Thyroid gland (tissue), 4 donors: ENCODE results near the gene MR1. TPM values are rescaled to one million over a fixed set of nuclear protein-coding genes. Genes with fewer than 3 reads are reported as not detected.
A peak's percentile ranks its signal among the peaks of the same experiment; 100 is the strongest.

Experiments
- DNase-seq, 2 donors: peaks; one replicate each; pipeline ENCODE4 v3.0.0-alpha.2; 2019
- H3K27ac ChIP-seq, 3 donors: fragments of 200-600 bp; sonication (generic); 1 replicate in 2 of 3; 2 replicates in 1 of 3; pipeline ENCODE4 v1.5.1; 2016 to 2019; ENCODE audit warnings: mild to moderate bottlenecking in 1 of 3, moderate library complexity in 1 of 3
- H3K27me3 ChIP-seq: fragments of 200-600 bp; sonication (generic); one replicate; pipeline ENCODE4 v1.5.1; 2019
- H3K36me3 ChIP-seq, 2 donors: fragments of 200-600 bp; sonication (generic); one replicate each; pipeline ENCODE4 v1.5.1; 2016 to 2019
- H3K4me1 ChIP-seq, 2 donors: fragments of 200-600 bp; sonication (generic); one replicate each; pipeline ENCODE4 v1.5.1; 2017 to 2019
- H3K4me3 ChIP-seq, 3 donors: fragments of 200-600 bp; sonication (generic); replicated peaks in 1 of 3; 1 replicate in 2 of 3; 2 replicates in 1 of 3; pipeline ENCODE4 v1.5.1; 2016; ENCODE audit warnings: mild to moderate bottlenecking in 1 of 3
- H3K9me3 ChIP-seq: fragments of 200-600 bp; sonication (generic); one replicate; pipeline ENCODE4 v1.5.1; 2017
- CTCF ChIP-seq, 6 experiments: fragments of 200-600 bp in 3 of 6; fragments of 450-650 bp in 3 of 6; sonication (generic) in 3 of 6; IDR thresholded peaks; one replicate each; pipeline ENCODE4 v1.5.1; 2016 to 2019; ENCODE audit warnings: antibody characterized with exemption in 6 of 6, mild to moderate bottlenecking in 2 of 6, inconsistent platforms in 1 of 6, moderate library complexity in 1 of 6
- POLR2A ChIP-seq, 2 donors: fragments of 450-650 bp; IDR thresholded peaks; one replicate each; pipeline ENCODE4 v1.6.1; 2017; ENCODE audit warnings: antibody characterized with exemption in 2 of 2, mild to moderate bottlenecking in 2 of 2, moderate library complexity in 1 of 2
- WGBS, 2 donors: methylation state at CpG; one replicate each; pipeline ENCODE4 v1.1.5; 2017; 5-methylcytosine and 5-hydroxymethylcytosine counted together
- intact Hi-C: fragments of 100-400 bp; cut with DNase I; formaldehyde crosslinking; loops from one replicate; pipeline ENCODE4 v1.15.1; 2023
- total RNA-seq, 4 donors: library from RNA; depleted of rRNA; stranded (reverse); fragments of >200 nt; gene quantifications; one replicate each; pipeline ENCODE4 v1.2.3, GENCODE V29; 2016

The MR1 gene
- total RNA-seq, 4 donors from 2014 or later = 21.9 to 32.2 (median 25.2) TPM

- no peaks in the 10 kb centered on the region for H3K9me3 ChIP-seq
- no peak for TF ChIP-seq POLR2A (IDR thresholded peaks at IDR 0.05)
- TF ChIP-seq CTCF (IDR thresholded peaks at IDR 0.05) = no peak
- intact Hi-C loops = no loop called here
- peaks cover 5 to 22% of the 10 kb centered on the region in 2 donors for H3K4me1 ChIP-seq
- H3K36me3 ChIP-seq = no peaks in the 10 kb centered on the region
- 68 to 73% methylated on average over 7 of the region's 7 CpGs for WGBS, 2 donors
- H3K27ac ChIP-seq = peak overlapping the region in 1 of 3 donors; percentile 9
- DNase-seq = no peak
- no peak overlapping the region for H3K4me3 ChIP-seq
- H3K27me3 ChIP-seq = no peaks in the 10 kb centered on the region
These were observed 60.8 kb downstream of the MR1 start for GRCh38 chr1:181094416-181095212.

GRCh38 chr1:181095260-181095659 is 61.5 kb downstream of the MR1 start:
- WGBS, 2 donors = 90 to 95% methylated on average over 8 of the region's 8 CpGs
- H3K9me3 ChIP-seq = no peaks in the 10 kb centered on the region
- H3K27me3 ChIP-seq = no peaks in the 10 kb centered on the region
- no peak for TF ChIP-seq CTCF (IDR thresholded peaks at IDR 0.05)
- TF ChIP-seq POLR2A (IDR thresholded peaks at IDR 0.05) = no peak
- H3K4me1 ChIP-seq = peaks cover 5 to 22% of the 10 kb centered on the region in 2 donors
- H3K4me3 ChIP-seq = no peak overlapping the region
- intact Hi-C loops = no loop called here
- no peaks in the 10 kb centered on the region for H3K36me3 ChIP-seq
- no peak for DNase-seq
- no peak overlapping the region for H3K27ac ChIP-seq

DNA sequence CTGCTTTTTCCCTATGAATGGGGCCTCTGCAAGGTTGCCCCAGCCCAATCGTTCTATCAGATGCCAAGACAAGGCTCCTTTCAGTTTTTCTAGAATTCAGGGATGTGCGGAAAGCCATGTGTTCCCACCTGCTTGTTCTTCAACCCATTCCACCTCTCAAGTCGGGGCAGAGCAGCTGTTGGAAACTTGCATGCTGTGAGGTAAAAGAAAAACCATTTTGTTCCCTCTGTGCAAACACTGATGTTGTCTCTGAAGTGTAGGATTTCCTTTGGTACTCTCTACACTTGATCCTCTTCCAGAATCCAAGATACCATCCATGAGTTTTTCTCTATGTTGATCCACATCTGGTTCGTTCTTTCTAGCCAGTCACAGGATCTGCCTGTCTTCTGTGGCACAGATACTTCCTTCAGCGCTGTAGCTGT is 62.0 kb downstream of the MR1 start:
- H3K4me3 ChIP-seq = no peak overlapping the region
- peaks cover 1 to 17% of the 10 kb centered on the region in 2 donors for H3K4me1 ChIP-seq
- TF ChIP-seq POLR2A (IDR thresholded peaks at IDR 0.05) (no peak), CTCF (IDR thresholded peaks at IDR 0.05) (no peak)
- H3K27me3 ChIP-seq = no peaks in the 10 kb centered on the region
- 76 to 81% methylated on average over 5 of the region's 5 CpGs for WGBS, 2 donors
- H3K9me3 ChIP-seq = no peaks in the 10 kb centered on the region
- intact Hi-C loops = no loop called here
- no peak for DNase-seq
- H3K27ac ChIP-seq = peak overlapping the region in 1 of 3 donors; percentile 4
- H3K36me3 ChIP-seq = no peaks in the 10 kb centered on the region

DNA sequence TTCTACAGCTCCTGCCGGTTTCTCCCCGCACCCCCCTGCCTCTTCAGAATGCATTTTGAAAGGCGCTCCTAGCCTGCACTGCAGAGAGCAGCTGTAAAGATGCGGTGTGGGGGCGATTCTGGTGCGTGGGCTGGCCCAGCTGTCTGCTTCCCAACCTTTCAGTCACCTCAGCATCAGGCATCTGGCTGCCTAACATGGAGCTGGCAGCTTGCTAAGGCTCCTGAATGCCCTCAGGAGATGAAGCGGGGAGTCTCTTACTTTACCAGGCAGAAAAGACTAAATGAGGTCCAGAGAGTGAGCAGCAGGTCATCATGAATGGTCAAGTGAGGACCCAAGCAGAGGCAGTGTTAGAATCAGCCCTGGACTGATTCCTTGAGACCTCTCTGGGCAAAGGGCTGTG is 63.5 kb downstream of the MR1 start:
- no peaks in the 10 kb centered on the region for H3K27me3 ChIP-seq
- 51 to 63% methylated on average over 7 of the region's 7 CpGs for WGBS, 2 donors
- no peak for DNase-seq

More for the DNA sequence above, 63.5 kb downstream of the MR1 start:
- Histone ChIP-seq H3K27ac (peak overlapping the region in 1 of 3 donors; percentile 40), H3K36me3 (no peaks in the 10 kb centered on the region), H3K4me3 (no peak overlapping the region), H3K9me3 (no peaks in the 10 kb centered on the region), H3K4me1 (peaks cover 0 to 15% of the 10 kb centered on the region in 2 donors)
- TF ChIP-seq CTCF (IDR thresholded peaks at IDR 0.05) (no peak), POLR2A (IDR thresholded peaks at IDR 0.05) (no peak)
- intact Hi-C loops = no loop called here
